ENCODE data around the gene SDK2.

DNA sequence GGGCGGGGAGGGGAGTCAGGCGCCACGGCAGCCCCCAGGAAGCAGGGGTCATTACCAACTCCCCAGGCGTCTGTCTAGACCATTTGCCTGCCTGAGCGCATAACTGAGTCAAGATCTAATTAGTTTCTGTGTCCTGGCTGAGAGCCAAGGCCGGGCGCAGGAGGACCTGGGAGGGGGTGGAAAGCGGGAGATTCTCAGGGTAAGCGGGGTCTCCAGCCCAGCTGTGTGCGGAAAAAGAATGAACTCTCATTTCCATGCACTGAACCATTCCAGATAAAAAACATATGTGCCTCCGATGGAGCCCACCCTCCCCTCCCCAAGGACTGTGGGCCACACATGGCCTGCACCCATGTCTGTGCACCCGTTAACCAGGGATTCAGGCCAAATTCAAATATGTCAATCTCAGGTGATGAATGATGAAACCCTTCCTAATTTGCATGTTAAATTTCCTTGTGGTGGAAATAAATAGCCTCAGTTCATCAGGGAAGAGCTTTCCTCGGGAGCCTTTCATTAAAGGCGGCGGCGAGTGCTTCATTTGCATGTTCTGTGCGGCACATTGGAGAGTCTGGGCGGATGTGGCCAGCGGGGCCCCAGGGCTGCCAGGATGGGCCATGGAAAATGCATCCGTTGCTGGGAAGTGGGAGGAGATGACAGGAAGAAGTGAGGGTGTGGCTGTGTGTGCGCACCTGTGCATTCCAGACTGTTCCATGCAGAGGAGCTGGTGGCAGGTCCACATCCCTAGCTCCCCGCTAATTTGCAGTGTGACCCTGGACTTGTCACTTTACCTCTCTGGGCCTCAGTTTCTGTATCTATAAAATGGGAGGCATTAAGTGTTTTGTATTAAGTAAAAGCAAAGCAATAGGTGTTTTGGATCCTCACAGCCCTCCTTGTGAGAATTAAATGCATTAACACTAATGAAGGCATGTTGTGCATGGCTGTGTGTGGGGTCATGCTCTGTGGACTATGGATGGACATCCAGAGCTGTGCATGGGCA lies 151.1 kb downstream of the SDK2 start:
- TF ChIP-seq, protein P1, sequence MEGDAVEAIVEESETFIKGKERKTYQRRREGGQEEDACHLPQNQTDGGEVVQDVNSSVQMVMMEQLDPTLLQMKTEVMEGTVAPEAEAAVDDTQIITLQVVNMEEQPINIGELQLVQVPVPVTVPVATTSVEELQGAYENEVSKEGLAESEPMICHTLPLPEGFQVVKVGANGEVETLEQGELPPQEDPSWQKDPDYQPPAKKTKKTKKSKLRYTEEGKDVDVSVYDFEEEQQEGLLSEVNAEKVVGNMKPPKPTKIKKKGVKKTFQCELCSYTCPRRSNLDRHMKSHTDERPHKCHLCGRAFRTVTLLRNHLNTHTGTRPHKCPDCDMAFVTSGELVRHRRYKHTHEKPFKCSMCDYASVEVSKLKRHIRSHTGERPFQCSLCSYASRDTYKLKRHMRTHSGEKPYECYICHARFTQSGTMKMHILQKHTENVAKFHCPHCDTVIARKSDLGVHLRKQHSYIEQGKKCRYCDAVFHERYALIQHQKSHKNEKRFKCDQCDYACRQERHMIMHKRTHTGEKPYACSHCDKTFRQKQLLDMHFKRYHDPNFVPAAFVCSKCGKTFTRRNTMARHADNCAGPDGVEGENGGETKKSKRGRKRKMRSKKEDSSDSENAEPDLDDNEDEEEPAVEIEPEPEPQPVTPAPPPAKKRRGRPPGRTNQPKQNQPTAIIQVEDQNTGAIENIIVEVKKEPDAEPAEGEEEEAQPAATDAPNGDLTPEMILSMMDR (conservative IDR thresholded peaks at IDR 0.05 in 1 of 2, IDR thresholded peaks at IDR 0.05 in 1 of 2; ENCODE audit: extremely low read depth in 1 of 2, insufficient read depth in 1 of 2, low read depth in 1 of 2, low read length in 2 of 2), result no peak
- no peak for TF ChIP-seq EZH2 (IDR thresholded peaks at IDR 0.05; ENCODE audit: borderline replicate concordance, low read length)
